SK-N-SH (cell line): ENCODE results near the gene CCDC61. TPM values are rescaled to one million over a fixed set of nuclear protein-coding genes. Genes with fewer than 3 reads are reported as not detected.

Experiments
- CTCF ChIA-PET: fragments of 300-600, 350-600 bp; formaldehyde crosslinking; extraction: SDS; loops from one replicate; lab custom pipeline; 2021; lab: Yijun Ruan, JAX
- POLR2A ChIA-PET: fragments of 350-600 bp; sonication (Branson Sonifier 250); formaldehyde crosslinking; extraction: SDS; loops from one replicate; lab custom pipeline; 2020; ENCODE audit warnings: antibody characterized with exemption, inconsistent platforms; lab: Yijun Ruan, JAX
- DNase-seq: peaks from one replicate; pipeline ENCODE4 v3.0.0; 2012
- H2AFZ ChIP-seq: fragments of 200-600 bp; sonication (generic); 2 replicates; pipeline ENCODE4 v1.8.1; 2016; ENCODE audit warnings: antibody characterized with exemption, mild to moderate bottlenecking, low read depth
- H3F3A ChIP-seq: fragments of 200-600 bp; sonication (generic); replicated peaks from 2 replicates; pipeline ENCODE3; 2016; ENCODE audit warnings: antibody characterized with exemption, mild to moderate bottlenecking; ENCODE audit not compliant: insufficient read depth
- H3K27ac ChIP-seq, 2 experiments: fragments of 200-500 bp in 1 of 2; fragments of 200-600 bp in 1 of 2; sonication (Bioruptor generic) in 1 of 2; sonication (generic), shearing (Covaris generic) in 1 of 2; 2 replicates each; pipeline versions ENCODE4 v1.5.1 to v1.6.1; 2014 to 2016; ENCODE audit warnings: low read depth in 2 of 2, inconsistent platforms in 1 of 2, low read length in 1 of 2, mild to moderate bottlenecking in 1 of 2, mixed read lengths in 1 of 2
- H3K27me3 ChIP-seq: fragments of 200-600 bp; sonication (generic), shearing (Covaris generic); 2 replicates; pipeline ENCODE4 v1.6.1; 2016; ENCODE audit warnings: mixed run types; ENCODE audit not compliant: insufficient read depth
- H3K36me3 ChIP-seq, 2 experiments: fragments of 200-500 bp in 1 of 2; fragments of 200-600 bp in 1 of 2; sonication (Bioruptor generic) in 1 of 2; sonication (generic) in 1 of 2; replicated peaks in 1 of 2; 2 replicates each; pipeline versions ENCODE3 to v1.5.1; 2014 to 2016; ENCODE audit warnings: low read length in 1 of 2, mild to moderate bottlenecking in 1 of 2; ENCODE audit not compliant: insufficient read depth in 2 of 2, control insufficient read depth in 1 of 2
- H3K4me1 ChIP-seq, 2 experiments: fragments of 200-500 bp in 1 of 2; fragments of 200-600 bp in 1 of 2; sonication (Bioruptor generic) in 1 of 2; sonication (generic), shearing (Covaris generic) in 1 of 2; 2 replicates each; pipeline versions ENCODE4 v1.5.1 to v1.6.1; 2014 to 2016; ENCODE audit warnings: low read depth in 1 of 2, low read length in 1 of 2, mixed run types in 1 of 2; ENCODE audit not compliant: insufficient read depth in 2 of 2, control insufficient read depth in 1 of 2
- H3K4me2 ChIP-seq: fragments of 200-600 bp; sonication (generic), shearing (Covaris generic); 2 replicates; pipeline ENCODE4 v1.6.1; 2017; ENCODE audit warnings: mixed run types
- H3K4me3 ChIP-seq, 2 experiments: fragments of 200-500 bp in 1 of 2; fragments of 200-600 bp in 1 of 2; sonication (Bioruptor generic) in 1 of 2; sonication (generic), shearing (Covaris generic) in 1 of 2; 2 replicates each; pipeline versions ENCODE4 v1.5.1 to v1.8.1; 2014 to 2016; ENCODE audit warnings: low read depth in 2 of 2, inconsistent platforms in 1 of 2, low read length in 1 of 2, mild to moderate bottlenecking in 1 of 2, mixed read lengths in 1 of 2, moderate library complexity in 1 of 2
- H3K79me2 ChIP-seq: fragments of 200-600 bp; sonication (generic); 2 replicates; pipeline ENCODE4 v1.8.1; 2017; ENCODE audit warnings: mild to moderate bottlenecking; ENCODE audit not compliant: insufficient read depth
- H3K9ac ChIP-seq: fragments of 200-600 bp; sonication (generic); 2 replicates; pipeline ENCODE4 v1.6.1; 2017; ENCODE audit warnings: mixed run types
- H3K9me2 ChIP-seq: fragments of 200-600 bp; sonication (generic); 2 replicates; pipeline ENCODE4 v1.6.1; 2017; ENCODE audit warnings: mixed run types
- H3K9me3 ChIP-seq: fragments of 200-600 bp; sonication (generic); 2 replicates; pipeline ENCODE4 v1.6.1; 2017; ENCODE audit warnings: mixed run types, mild to moderate bottlenecking, moderate library complexity
- H4K20me1 ChIP-seq: fragments of 200-600 bp; sonication (generic); 2 replicates; pipeline ENCODE4 v1.6.1; 2017; ENCODE audit warnings: mild to moderate bottlenecking, mixed run types; ENCODE audit not compliant: insufficient read depth
- ELF1 ChIP-seq: IDR thresholded peaks from 2 replicates; pipeline ENCODE4 v1.4.0; 2012
- EZH2phosphoT487 ChIP-seq: fragments of 200-600 bp; sonication (generic); IDR thresholded peaks from 2 replicates; pipeline ENCODE4 v1.6.1; 2017; ENCODE audit warnings: low read depth, mixed run types, mild to moderate bottlenecking, antibody characterized with exemption, moderate library complexity, borderline replicate concordance
- FOXM1 ChIP-seq: IDR thresholded peaks from 2 replicates; pipeline ENCODE4 v1.4.0; 2012; ENCODE audit warnings: low read depth, mild to moderate bottlenecking
- GABPA ChIP-seq: IDR thresholded peaks from 2 replicates; pipeline ENCODE4 v1.4.0; 2012; ENCODE audit warnings: low read depth, mild to moderate bottlenecking
- GATA2 ChIP-seq: sonication (generic); formaldehyde crosslinking; IDR thresholded peaks from 2 replicates; pipeline ENCODE4 v1.5.0; 2020; ENCODE audit warnings: mild to moderate bottlenecking, missing genetic modification reagents
- JUND ChIP-seq: IDR thresholded peaks from 2 replicates; pipeline ENCODE4 v1.4.0; 2012
- MEF2A ChIP-seq: IDR thresholded peaks from 2 replicates; pipeline ENCODE4 v1.4.0; 2012; ENCODE audit warnings: low read depth, borderline replicate concordance
- MXI1 ChIP-seq: IDR thresholded peaks from 2 replicates; pipeline ENCODE4 v1.6.1; 2012; ENCODE audit warnings: mild to moderate bottlenecking, low read depth, low read length, improper control_type of control experiment
- NRF1 ChIP-seq: IDR thresholded peaks from 2 replicates; pipeline ENCODE4 v1.6.1; 2012; ENCODE audit warnings: low read depth, mild to moderate bottlenecking, low read length
- POLR2AphosphoS5 ChIP-seq: IDR thresholded peaks from 2 replicates; pipeline ENCODE4 v1.6.1; 2012; ENCODE audit warnings: low read depth, low read length
- RCOR1 ChIP-seq: fragments of 150-350 bp; IDR thresholded peaks from 2 replicates; pipeline ENCODE4 v1.6.1; 2017; ENCODE audit warnings: antibody characterized with exemption, low read length
- TAF1 ChIP-seq: IDR thresholded peaks from 2 replicates; pipeline ENCODE4 v1.6.1; 2012; ENCODE audit warnings: low read depth, mild to moderate bottlenecking, low read length, moderate library complexity, borderline replicate concordance
- TCF12 ChIP-seq: IDR thresholded peaks from 2 replicates; pipeline ENCODE4 v1.4.0; 2012
- TEAD4 ChIP-seq: IDR thresholded peaks from 2 replicates; pipeline ENCODE4 v1.4.0; 2012; ENCODE audit warnings: mild to moderate bottlenecking, borderline replicate concordance; ENCODE audit not compliant: insufficient read depth
- WGBS: methylation state at CpG from one replicate; pipeline ENCODE4 v1.1.6; 2017; ENCODE audit warnings: low lambda C conversion rate; 5-methylcytosine and 5-hydroxymethylcytosine counted together
- polyA plus RNA-seq, 3 experiments: library from polyadenylated mRNA; depleted of rRNA; stranded (reverse); fragments of >200 nt; gene quantifications; 2 replicates each; pipeline ENCODE4 v1.2.3, GENCODE V29; 2012
- TF ChIP-seq, protein P1 (sequence below): fragments of 150-350 bp; IDR thresholded peaks from 2 replicates; pipeline ENCODE4 v1.6.1; 2017; ENCODE audit warnings: antibody characterized with exemption, low read length, low read depth, borderline replicate concordance
- TF ChIP-seq, protein P2 (sequence below): IDR thresholded peaks from 2 replicates; pipeline ENCODE4; 2012
- TF ChIP-seq, protein P3 (sequence below): IDR thresholded peaks from 2 replicates; pipeline ENCODE4 v1.4.0; 2012; ENCODE audit warnings: low read depth, borderline replicate concordance

Gene CCDC61
- polyA plus RNA-seq, 1 of the 3 experiments (the other 2 are of a cell fraction), result 6.8 TPM

DNA sequence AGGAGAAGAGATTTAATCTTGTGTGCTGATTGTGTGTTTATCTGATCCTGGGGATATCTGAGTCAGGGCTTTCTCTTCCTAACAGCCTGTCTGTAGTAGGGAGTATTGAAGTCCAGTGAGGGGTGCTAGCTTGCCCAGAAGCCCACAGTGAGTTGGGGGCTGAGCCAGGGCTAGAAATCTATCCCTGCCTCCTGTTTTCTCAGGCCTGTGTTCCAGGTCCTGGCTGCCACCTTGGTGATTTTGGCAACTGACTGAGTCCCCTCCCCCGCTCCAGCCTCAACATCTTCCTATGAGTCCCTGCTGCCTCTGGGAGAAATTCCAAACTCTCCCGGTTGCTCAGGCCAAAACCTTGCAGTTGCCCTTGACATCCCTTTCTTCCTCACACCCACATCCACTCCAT lies 13.9 kb upstream of the CCDC61 start:
- Histone ChIP-seq H3K4me3 (no peak overlapping the region), H3K79me2 (no peaks in the 10 kb centered on the region), H3K4me1 (no peaks in the 10 kb centered on the region), H4K20me1 (no peaks in the 10 kb centered on the region), H3K27ac (no peak overlapping the region), H3K4me2 (no peak overlapping the region), H3K9me3 (no peaks in the 10 kb centered on the region), H3K27me3 (no peaks in the 10 kb centered on the region; the same call in 1 of the 2 replicates), H3K9me2 (no peaks in the 10 kb centered on the region), H3K36me3 (no peaks in the 10 kb centered on the region), H3K9ac (no peak overlapping the region), H3F3A (no peaks in the 10 kb centered on the region), H2AFZ (no peak overlapping the region)
- WGBS, result 75% methylated on average over 2 of the region's 2 CpGs
- ChIA-PET POLR2A (no interaction called here), CTCF (interaction anchor here (1.2 kb wide), 1 partner anchor 28 kb away, joined by 3 read pairs; no protein-coding TSS in a partner anchor)
- DNase-seq, result no peak
- TF ChIP-seq RCOR1, result no peak
- TF ChIP-seq, protein P1, sequence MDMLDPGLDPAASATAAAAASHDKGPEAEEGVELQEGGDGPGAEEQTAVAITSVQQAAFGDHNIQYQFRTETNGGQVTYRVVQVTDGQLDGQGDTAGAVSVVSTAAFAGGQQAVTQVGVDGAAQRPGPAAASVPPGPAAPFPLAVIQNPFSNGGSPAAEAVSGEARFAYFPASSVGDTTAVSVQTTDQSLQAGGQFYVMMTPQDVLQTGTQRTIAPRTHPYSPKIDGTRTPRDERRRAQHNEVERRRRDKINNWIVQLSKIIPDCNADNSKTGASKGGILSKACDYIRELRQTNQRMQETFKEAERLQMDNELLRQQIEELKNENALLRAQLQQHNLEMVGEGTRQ, result no peak
- TF ChIP-seq POLR2AphosphoS5, result no peak
- no peak for TF ChIP-seq NRF1

DNA sequence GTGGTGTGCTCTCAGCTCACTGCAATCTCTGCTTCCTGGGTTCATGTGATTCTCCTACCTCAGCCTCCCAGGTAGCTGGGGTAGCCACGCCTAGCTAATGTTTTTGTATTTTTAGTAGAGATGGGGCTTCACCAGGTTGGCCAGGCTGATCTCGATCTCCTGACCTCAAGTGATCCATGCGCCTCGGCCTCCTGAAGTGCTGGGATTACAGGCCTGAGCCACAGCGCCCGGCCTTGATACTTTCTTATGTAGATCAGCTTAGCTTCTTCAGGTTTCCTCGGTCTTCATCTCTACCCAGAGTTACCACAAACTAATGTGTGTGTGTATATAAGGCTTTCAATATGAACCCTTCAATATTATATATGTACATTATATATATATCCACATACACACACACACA lies 9.9 kb upstream of the CCDC61 start:
- Histone ChIP-seq H3K4me3 (no peak overlapping the region), H3K4me2 (no peak overlapping the region), H3K27me3 (no peaks in the 10 kb centered on the region; the same call in 1 of the 2 replicates), H3K9me3 (no peaks in the 10 kb centered on the region), H3K9ac (no peak overlapping the region), H3K79me2 (no peaks in the 10 kb centered on the region), H2AFZ (no peak overlapping the region), H3K27ac (no peak overlapping the region), H3K9me2 (no peaks in the 10 kb centered on the region), H3K4me1 (no peaks in the 10 kb centered on the region), H4K20me1 (no peaks in the 10 kb centered on the region), H3K36me3 (no peaks in the 10 kb centered on the region), H3F3A (no peaks in the 10 kb centered on the region)
- no peak for DNase-seq
- WGBS, result 81% methylated on average over 7 of the region's 7 CpGs
- CTCF ChIA-PET, result no interaction called here
- POLR2A ChIA-PET, result no interaction called here
- TF ChIP-seq MEF2A (no peak), ELF1 (no peak), EZH2phosphoT487 (no peak), TAF1 (no peak)
- TF ChIP-seq, protein P2, sequence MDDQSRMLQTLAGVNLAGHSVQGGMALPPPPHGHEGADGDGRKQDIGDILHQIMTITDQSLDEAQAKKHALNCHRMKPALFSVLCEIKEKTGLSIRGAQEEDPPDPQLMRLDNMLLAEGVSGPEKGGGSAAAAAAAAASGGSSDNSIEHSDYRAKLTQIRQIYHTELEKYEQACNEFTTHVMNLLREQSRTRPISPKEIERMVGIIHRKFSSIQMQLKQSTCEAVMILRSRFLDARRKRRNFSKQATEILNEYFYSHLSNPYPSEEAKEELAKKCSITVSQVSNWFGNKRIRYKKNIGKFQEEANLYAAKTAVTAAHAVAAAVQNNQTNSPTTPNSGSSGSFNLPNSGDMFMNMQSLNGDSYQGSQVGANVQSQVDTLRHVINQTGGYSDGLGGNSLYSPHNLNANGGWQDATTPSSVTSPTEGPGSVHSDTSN, result no peak

DNA sequence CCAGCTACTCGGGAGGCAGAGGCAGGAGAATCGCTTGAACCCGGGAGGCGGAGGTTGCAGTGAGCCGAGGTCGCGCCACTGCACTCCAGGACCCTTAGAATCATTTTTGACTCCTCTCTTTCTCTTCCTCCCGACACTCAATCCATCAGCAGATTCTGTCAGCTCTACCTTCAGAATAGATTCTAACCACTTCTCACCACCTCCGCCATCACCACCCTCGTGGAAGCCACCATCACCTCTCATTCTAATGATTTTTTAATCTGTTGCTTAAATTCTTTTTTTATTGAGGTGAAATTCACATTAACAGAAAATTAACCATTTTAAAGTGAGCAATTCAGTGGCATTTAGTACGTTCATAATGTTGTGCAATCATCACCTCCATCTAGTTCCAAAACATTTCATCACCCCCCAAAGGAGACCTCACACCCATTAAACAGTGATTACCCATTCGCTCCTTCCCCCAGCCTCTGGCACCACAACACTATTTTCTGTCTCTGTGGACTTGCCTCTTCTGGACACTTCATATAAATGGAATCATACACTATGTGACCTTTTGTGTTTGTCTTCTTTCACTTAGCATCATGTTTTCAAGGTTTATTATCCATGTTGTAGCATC lies 5.0 kb upstream of the CCDC61 start:
- Histone ChIP-seq H2AFZ (no peak overlapping the region), H3K27ac (no peak overlapping the region), H3K4me2 (no peak overlapping the region), H3K4me1 (no peaks in the 10 kb centered on the region), H3K4me3 (no peak overlapping the region), H3K79me2 (no peaks in the 10 kb centered on the region), H4K20me1 (no peaks in the 10 kb centered on the region), H3K9me2 (no peaks in the 10 kb centered on the region), H3F3A (no peaks in the 10 kb centered on the region), H3K9me3 (no peaks in the 10 kb centered on the region), H3K36me3 (no peaks in the 10 kb centered on the region), H3K27me3 (no peaks in the 10 kb centered on the region; the same call in 1 of the 2 replicates), H3K9ac (no peak overlapping the region)
- WGBS, result 70% methylated on average over 12 of the region's 12 CpGs
- no peak for DNase-seq
- ChIA-PET POLR2A (no interaction called here), CTCF (no interaction called here)
- TF ChIP-seq TCF12 (no peak), RCOR1 (no peak), JUND (no peak), MXI1 (no peak), TEAD4 (no peak), GABPA (no peak), EZH2phosphoT487 (no peak), FOXM1 (no peak), GATA2 (CRISPR knock-in tag) (no peak)
- TF ChIP-seq, protein P3, sequence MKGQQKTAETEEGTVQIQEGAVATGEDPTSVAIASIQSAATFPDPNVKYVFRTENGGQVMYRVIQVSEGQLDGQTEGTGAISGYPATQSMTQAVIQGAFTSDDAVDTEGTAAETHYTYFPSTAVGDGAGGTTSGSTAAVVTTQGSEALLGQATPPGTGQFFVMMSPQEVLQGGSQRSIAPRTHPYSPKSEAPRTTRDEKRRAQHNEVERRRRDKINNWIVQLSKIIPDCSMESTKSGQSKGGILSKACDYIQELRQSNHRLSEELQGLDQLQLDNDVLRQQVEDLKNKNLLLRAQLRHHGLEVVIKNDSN, result no peak
